HG03139 (cell line): Measurements from ENCODE around the gene TXNRD2.
"Not testable (repeated sequence)": the region's sequence is repeated elsewhere in the genome, so short reads cannot be mapped to it uniquely, and the experiment has no call there.

Source experiments
- ATAC-seq: cut with Tn5 transposase; IDR thresholded peaks from one replicate; pipeline ENCODE4 v1.9.1; 2021; ENCODE audit not compliant: unreplicated experiment

Gene TXNRD2

DNA sequence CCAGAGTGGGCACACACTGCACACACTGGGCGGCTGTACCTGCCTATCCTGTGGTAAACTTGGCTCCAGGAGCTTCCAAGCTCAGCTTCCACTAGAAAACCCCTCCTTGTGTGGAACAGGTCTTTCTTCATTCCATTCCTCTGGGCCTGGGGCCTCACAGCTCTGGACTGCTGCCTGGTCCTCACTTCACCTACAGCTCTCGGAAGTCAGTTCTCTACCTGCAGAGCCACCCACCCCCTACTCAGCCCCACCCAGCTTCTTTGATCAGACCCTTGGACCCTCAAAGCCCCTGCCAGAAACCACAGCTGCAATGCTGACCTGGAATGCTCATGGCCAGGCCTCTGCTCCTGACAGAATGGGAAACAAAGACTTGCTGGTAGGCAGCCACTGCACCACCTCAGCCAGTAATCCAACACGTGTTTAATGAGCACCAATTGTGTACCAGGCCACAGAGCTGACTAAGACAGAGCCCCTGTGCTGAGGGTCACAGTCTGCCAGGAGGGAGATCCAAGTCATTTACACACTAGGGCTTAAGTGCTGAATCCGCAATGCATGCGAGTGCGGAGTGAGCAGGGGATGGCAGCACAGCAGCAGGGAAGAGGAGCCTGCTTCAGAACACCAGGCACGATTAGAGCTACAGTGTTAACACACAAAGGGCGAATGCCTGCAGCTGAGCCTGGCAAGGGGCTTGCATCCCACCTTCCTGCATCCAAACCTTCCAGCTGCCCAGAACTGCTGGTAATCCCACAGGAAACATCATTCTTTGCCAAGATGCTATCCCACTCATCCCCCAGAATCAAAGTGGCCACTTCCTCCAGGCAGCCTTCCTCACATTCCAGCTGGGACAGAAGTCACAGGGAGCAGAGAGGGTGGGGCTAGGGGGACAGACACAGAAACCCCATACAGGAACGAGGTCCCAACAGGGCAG is 91.5 kb downstream of the TXNRD2 start:
- no peak for ATAC-seq

DNA sequence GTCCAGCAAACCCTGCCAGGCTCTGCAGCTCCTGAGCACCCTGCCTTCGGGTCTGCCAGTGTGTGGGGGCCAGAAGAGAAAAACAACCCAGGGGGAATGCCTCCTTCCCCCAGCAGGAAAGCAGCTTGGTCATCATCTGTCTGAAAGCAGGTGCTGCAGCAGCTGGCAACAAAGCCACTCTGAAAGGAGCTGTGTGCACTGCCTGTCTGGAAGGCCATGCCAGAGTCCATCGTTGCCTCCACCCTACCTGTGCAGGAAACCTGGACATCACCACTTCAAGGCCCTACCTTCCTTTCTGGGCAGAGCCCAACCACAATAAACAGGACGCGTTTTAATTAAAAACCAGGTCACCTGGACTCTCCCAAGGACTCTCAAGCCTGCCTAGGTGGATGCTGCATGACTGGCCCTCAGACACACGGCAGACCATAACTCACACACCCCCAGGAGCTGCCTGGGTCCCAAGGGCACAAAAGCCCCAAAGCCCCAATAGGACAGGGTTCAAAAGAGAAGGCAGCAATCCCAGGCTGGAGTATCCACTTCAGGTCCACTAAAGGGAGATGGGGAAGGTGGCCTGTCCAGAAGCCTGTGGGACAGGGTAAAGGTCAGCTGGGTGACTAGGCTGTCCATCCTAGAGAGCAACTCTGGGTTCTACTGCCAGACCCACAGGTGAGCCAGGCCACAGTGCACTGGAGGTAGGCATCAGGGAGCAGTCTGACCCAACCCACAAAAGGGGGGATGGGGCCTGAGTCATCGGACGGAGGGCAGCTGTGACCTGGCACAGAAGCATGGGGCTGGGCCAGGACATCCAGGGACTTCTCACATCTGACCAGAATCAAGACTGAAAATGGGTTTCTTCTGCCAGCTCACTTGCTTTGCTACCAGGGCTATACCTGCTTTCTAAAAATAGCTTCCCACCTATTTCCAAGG is 93.1 kb downstream of the TXNRD2 start:
- ATAC-seq, result no peak

DNA sequence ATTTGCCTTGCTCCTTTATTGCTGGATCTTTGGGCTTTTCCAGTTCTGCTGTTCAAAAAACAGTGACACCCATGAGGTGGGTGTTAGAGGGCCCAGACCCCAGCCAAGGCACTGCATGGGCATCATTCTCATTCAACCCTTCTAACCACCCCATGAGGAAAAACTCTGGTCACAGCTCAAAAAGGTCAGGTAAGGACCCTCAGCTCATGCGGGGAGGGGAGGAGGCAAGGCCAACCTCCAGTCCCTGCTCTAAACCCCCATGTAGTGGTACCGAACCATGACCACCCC is 94.3 kb downstream of the TXNRD2 start:
- no peak for ATAC-seq

DNA sequence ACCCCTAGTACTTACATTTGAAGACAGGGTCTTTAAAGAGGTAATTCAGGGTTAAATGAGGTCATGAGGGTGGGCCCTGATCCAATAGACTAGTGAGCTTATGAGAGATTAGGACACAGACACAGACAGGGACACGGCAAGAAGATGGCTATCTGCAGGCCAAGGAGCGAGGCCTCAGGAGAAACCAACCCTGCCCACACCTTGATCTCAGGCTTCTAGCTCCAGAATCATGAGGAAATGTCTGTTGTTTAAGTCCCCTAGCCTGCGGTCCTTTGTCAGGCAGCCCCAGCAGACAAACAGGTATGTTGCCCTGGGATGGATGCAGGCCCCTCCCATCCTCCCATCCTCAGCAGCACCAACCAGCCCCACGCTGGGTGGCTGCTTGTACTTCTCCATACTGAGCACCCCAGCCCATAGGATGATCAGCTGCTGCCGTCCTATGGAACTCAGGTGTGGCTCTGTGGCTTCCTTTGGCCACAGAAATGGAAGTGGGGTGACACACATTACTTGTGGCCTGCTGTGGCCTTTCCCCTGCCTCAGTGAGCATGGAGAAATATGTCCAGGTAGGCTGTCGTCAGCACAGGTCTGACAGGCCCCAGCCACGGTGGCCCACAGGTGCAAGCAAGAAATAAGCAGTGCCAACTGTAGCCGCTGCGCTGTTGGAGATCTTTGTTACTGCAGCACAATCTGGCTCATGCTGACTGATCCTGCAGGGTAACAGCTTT is 94.8 kb downstream of the TXNRD2 start:
- no peak for ATAC-seq

DNA sequence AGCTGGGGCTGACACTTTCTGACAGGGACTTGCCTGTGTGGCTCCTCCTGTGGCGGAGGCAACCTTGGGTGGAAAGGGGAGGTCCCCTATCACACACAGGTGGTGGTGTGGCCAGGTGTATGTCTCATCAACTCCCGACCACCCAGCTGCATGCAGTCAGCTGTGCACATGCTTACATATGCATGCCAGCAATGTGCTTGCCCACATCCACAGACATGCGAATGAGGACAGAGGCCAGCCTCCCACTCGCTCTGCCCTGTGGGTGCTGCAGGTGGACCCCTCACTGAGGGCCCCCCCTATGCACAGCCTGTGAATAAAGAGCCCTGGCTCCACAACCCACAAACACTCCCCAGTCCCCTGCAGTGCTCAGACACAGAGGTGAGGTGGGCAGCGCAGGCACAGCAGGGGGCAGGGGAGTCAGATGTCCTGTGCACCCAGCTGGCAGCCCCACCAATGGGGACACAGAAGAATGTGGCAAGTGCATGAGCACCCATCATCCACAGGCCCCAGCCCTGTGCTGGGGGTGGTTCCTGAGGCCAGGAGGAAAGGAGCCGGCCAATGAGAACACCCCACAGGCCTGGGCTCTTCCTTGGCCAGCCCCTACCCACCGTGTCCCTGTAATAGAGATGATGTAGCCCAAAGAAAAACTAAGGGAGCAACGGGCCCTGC is 96.4 kb downstream of the TXNRD2 start:
- ATAC-seq, result no peak

DNA sequence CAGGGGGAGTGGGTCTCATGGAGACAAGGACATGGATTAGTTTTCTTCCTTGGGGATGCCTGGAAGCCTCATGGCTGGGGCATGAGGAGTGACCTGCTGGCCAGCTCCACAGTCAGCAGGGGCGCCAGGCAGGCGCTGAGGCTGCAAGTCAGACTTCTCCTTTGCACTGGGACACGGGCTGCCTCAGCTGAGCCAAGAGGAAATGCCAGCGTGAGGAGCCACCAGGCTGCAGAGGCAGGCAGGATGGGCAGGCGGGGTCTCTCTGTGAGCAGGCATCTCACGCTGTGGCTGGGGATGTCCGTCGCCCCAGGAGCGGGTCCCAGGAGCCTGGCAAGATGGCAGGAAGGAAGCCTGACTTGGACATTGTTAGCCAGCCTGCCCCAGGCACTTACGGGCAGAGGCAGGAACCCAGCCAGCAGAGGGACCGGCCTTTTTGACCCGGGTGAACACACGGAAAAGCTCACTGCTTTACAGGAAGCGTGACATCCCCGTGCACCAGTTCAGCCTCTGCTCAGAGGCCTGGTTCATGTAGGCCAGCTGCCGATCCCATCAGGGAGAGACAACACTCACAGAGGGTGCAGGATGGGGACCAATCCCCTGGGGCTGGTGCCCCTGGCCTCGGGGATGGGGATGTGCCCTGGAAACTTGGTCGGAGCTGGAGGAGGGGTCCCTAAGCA is 97.1 kb downstream of the TXNRD2 start:
- ATAC-seq, result no peak

DNA sequence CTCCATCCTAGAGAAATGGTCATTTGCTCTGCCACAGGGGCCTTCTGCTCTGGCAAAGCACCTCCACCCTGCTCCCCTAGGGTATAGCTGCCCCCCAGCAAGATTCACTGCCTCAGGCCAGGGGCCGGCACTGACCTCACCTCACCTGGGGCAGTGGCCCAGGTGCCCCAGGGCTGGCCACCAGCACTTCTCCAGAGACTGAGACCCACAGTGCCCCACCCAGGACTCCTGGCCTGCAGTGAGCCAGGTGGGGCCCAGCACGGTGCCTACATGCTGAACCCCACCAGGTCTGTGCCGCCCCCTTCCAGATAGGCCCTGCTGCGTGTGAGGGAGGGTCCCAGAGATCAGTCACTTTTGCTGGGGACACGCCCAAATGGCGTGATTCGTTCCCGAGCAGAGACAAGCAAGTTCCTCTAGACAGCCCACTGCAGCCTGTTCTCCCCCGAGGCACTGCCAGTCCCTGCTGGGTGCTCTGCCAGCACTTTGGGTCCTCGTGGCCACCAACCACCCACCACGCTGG is 97.7 kb downstream of the TXNRD2 start:
- ATAC-seq, result no peak

DNA sequence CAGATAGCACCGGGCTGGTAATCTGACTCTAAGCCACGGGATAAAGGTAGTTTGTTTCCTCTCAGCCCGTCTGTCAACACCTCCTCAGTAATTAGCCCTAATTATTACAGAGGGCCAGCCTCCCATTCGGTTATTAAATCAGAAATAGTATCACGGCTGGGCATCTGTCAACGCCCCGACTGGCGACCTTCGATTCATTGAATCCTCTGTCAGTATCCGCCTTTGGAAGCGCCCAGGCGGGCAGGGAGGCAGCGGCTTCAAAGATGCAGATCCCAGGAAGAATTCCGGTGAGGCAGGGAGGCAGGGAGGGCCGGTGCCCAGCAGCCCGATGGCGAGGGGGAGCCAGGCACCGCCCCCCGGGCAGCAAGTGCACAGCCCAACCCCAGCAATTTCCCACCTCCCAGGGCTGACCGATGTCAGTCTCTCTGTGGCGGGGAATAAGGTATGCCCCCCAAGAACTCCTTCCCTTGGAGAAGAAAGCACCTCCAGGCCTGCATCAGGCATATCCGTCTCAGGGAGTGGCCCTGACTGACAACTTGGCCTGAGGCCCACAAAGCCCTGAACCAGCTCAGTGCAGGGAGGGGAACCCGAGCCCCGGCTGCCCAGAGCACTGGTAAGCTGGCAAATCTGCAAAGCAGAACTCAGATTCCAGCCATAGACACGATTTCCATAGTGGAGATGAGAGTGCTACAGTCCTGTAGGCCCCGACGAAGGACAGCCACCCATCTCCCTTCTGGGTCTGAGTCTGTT is 98.3 kb downstream of the TXNRD2 start:
- no peak for ATAC-seq

DNA sequence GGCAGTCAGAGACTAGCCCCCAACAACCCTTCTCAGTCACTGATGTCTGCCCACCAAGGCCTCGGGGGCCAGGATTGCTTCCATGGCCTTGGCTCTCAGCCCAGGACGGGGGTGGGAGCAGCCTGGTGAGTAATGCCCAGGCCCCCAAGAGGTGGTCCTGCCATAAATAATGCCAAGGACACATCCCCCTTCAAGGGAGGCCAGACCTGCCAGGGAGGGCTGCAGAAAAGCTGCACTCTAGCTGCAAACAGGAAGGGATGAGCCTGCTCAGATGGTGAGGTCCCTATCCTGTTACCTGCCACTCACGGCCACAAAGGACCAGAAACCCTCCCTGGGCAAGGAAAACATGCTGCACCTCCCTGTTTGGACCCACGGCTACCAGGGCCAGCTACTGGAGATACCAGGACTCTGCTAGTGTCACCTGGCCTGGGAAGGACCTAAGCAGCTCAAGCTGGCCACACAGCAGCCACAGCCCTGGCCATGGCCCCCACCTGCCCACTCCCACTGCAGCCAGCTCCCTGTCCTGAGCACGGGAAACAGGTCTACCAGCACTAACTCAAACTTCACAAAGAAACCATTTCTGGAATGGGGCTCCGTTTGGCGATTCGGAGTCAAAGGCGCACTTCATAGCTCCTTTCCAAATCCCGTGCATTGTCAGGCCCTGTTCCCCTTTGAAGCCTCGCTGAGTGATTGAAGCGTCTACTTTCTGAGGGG is 99.1 kb downstream of the TXNRD2 start:
- ATAC-seq, result no peak

DNA sequence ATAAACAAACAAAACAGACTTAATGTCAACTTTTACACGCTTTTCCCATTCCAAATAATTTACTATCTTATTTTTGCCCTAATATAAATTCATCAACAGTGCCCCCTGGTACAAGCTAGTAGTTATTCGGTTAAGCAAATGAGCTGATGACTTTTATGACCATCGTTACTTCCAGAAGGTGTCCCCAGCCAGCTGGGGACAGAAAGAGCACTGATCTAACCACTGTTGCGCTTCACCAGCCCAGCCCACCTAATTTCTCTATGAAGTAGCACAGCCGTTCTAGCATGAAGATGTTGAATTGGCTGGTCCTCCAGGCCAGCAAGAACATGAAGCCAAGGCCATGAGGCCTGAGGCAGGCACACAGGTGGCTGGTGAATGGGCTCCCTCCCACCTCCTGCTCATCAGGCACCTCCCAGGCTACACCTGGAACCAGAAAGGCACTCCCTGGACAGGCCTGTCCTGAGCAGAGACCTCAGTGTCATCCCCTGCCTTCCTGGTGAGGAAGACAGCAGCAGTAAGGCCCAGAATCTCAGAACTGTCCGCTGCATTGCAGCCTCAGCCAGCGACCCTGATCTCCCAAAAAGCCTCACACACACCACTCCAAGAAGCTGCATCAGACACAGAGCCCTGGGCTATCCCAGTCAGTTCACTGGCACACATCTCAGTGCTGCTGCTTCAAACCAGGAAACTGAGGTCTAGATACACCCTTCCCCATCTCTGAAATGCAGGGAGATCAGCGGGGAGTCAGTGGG is 99.8 kb downstream of the TXNRD2 start:
- no peak for ATAC-seq

DNA sequence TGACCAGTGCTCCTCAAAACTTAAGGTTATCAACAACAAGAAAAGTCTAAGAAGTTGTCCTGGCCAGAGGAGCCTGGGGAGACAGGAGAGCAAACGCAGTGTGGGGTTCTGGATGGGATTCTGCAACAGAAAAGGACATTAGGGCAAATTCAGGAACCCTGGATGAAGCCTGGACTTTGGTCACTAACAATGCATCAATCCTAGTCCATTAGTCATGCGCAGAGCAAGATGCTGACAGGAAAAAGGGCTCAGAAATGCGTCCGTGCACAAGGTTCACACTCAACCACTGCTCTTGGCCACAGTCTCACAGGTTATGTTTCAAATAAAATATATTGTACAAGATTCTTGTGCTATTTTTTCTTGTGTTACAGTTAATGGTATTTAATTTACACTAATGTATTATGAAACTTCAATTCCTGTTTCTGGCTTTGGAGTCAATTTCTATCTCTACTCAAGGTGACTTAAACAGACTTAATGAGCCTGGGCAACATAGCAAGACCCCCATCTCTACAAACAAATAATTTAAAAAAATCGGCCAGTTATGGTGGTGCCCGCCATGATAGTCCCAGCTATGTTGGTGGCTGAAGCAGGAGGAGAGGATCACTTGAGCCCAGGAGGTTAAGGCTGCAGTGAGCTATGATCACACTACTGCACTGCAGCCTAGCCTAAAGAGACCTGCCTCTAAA is 100.5 kb downstream of the TXNRD2 start:
- ATAC-seq, result no peak

DNA sequence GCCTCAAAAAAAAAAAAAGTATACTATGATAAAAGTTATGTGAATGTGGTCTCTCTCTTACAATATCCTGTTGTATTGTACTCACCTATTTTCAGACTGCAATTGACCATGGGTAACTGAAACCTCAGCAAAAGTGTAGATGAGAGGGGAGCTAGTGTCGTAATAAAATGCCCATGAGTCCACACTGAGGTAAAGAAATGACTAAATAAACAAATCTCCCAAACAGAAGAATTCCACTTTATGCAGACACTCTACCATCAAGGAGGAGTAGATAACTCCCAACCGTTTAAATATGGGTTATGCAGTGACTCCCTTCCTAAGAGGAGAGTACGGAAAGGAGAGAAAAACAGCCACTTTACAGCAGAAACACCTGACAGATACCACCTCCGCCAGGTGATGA is 101.6 kb downstream of the TXNRD2 start:
- ATAC-seq, result no peak

DNA sequence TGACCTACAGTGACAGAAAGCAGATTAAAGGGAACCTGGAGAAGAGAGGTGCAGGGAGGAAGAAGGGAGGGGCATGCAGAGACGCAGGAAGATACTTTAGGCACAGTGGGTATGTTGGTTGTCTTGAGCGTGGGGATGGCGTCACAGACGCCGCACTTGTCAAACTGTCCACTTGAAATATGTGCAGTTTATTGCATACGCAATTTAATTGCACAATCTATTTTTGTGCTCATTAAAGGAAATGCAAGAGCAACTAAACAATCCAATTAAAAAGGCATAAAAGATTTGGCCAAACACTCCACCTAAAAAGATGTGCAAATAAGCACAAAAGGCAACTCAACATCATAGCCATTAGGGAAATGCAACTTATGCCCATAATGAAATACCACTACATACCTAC is 103.7 kb downstream of the TXNRD2 start:
- ATAC-seq, result no peak

DNA sequence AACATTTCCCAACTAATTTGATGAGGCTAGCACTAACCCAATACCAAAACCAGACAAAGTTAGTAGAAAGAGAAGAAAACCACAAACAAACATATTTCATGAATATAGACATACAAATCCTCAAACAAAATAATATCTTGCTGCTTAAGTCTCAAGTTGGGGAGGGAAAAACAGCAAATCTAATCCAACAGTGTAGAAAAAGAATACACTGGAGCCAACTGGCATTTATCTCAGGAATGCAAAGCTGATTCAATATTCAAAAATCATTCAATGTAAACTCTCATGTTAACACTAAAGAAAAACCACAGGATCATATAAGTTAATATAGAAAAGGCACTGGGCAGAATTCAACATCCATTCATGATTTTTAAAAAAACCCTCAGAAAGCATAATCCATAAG is 105.1 kb downstream of the TXNRD2 start:
- ATAC-seq, result no peak

DNA sequence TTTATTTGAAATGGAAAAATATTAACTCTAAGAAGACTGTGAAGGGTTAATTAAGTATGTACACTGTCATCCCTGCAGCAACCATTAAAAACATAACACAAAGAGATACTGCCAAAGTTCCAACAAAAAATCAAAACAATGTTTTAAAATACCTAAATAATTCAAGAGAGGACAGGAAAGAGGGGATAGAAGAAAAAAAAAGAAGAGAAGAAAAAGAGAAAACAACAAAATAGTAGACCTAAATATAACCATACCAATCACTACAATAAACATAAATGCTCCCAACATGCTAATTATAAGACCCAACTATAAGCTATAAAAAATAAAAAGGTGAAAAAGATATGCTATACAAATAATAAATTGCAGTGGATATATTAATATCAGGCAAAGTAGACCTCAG is 107.0 kb downstream of the TXNRD2 start:
- no peak for ATAC-seq

DNA sequence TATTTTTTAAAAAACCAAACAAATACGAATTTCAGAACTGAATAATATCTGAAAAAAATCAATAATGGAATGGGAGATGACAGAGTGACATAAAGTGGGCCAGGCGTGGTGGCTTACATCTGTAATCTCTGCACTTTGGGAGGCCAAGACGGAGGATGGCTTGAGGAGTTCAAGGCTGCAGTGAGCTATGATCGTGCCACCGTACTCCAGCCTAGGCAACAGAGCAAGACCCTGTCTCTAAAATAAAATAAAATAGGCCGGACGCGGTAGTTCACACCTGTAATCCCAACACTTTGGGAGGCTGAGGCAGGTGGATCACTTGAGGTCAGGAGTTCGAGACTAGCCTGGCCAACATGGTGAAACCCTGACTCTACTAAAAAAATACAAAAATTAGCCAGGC is 108.3 kb downstream of the TXNRD2 start:
- not testable (repeated sequence) for ATAC-seq

DNA sequence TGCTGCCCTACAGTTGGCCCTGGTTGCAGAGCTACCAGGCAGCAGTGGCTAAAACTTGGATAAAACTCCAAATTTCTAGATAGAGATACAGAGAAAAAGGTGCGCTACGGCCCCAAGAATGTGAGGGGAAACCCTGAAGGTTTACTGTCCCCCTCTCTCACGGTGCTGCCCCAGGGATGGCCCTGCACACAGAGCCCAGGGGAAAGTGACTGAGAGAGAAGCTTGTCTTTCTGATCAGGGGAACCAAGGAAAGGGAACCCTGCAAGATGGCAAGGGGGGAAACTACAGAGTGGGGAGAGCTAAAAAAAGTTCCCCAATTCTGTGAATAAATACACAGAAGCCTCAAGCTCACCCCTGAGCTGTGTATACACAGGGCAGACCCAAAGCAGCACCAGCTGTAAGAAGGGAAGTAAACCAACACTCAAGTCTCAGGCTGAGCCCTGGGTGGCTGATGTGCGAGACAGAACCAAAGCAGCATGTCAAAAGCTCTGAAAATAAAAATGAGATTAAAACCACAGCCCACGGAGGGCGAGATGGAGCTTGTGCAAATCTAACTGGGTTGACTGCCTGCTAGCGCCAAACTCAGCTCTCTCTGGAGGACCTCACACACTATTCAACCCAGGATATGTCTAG is 109.0 kb downstream of the TXNRD2 start:
- ATAC-seq, result no peak
